UCSD-AML1 (cell line): Measurements from ENCODE around the gene AKAP1.
A peak's percentile ranks its signal among the peaks of the same experiment; 100 is the strongest.
"Not testable (repeated sequence)": the region's sequence is repeated elsewhere in the genome, so short reads cannot be mapped to it uniquely, and the experiment has no call there.

Experiments
- DNase-seq: peaks from one replicate; lab custom pipeline; 2025; ENCODE audit not compliant: unreplicated experiment; lab: John Stamatoyannopoulos, UW

The AKAP1 gene

DNA sequence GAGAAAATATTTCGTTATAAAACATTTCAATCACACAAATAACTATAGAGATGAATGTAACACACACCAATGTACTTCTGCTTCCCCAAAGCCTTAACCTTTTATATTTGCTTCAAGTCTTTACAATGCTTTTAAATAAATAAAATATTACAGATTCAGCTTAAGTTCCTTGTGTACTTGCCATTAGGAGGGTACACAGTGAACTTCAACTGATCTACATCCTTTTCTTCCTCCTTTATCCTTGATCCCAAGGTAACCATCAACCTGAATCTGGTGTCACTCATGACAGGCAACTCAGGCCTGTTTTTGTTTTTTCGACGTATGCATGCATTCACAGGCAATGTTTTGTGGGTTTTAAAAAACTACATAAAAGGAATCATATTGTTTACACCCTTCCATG lies 9.3 kb upstream of the AKAP1 start:
- DNase-seq: no peak

DNA sequence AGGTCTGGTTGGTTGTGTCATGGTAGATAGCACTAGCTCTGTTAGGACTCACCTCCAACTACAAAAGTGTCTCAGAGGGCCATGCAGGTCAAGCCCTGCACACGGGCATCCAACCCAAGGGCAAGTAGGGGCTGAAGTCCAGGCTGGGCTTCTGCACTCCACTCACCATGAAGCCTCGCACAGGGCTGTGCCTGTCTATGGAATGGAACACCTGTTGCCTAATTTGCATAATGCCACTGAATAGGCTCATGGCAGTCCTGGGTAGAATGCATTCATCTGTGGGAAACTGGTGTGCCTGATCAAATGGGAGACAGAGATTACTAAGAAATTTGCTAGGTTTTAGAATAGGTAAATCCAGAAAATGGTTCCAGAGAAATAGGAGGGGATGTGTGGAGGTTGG lies 8.0 kb upstream of the AKAP1 start:
- DNase-seq: no peak

GRCh38 chr17:57078274-57078673 lies 6.8 kb upstream of the AKAP1 start:
- DNase-seq: no peak

- no peak for DNase-seq
These were observed 4.3 kb upstream of the AKAP1 start for GRCh38 chr17:57080718-57081117.

DNA sequence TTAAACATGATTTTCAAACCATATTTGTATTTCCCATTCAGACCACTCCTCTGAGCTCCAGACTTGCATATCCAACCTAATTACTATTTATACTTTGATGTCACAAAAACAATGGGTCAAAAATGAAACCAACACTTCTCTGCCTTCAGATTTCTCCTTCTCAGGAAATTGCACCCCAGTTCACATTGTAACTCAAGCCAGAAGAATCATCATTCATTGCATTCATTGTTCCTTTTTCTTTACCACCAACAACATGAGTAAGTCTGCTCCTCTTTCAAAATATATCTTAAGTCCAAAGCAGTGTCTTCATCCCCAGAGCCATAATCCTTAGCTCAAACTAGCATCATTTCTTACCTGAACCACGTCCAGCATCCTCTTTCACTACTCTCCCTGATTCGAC lies 2.6 kb upstream of the AKAP1 start:
- no peak for DNase-seq

- no peak for DNase-seq
These were observed 665 bp upstream of the AKAP1 start for GRCh38 chr17:57084361-57084801.

DNA sequence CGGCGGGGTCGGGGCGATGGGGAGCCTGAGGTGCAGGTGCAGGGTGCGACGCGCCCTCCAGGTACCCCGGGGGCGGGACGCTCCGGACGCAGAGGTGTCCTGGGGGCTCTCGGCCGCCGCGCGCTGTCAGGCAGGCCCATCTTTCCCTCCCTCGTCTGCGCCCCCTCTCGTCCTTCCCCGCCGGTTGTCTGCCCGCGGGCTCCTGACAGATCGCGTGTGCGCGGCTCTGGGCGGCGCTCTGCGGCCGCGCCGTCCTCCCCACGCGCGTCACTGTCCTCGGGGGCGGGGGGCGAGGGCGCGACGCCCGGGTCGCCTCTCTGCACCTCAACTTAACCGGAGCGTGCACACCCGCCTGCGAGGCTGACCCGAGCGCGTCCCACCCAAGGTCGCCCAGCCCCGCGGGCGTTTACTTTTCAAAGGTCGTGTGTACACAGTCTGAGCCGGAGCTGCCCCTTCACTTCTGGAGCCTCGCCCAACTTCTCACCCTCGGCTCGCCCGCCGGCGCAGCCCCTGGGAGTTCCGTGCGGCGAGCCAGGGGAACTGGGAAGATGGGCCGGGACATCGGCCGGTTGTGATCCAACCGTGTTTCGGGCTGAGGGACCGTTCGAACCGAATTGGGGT lies 512 bp downstream of the AKAP1 start:
- DNase-seq: peak; percentile 72

DNA sequence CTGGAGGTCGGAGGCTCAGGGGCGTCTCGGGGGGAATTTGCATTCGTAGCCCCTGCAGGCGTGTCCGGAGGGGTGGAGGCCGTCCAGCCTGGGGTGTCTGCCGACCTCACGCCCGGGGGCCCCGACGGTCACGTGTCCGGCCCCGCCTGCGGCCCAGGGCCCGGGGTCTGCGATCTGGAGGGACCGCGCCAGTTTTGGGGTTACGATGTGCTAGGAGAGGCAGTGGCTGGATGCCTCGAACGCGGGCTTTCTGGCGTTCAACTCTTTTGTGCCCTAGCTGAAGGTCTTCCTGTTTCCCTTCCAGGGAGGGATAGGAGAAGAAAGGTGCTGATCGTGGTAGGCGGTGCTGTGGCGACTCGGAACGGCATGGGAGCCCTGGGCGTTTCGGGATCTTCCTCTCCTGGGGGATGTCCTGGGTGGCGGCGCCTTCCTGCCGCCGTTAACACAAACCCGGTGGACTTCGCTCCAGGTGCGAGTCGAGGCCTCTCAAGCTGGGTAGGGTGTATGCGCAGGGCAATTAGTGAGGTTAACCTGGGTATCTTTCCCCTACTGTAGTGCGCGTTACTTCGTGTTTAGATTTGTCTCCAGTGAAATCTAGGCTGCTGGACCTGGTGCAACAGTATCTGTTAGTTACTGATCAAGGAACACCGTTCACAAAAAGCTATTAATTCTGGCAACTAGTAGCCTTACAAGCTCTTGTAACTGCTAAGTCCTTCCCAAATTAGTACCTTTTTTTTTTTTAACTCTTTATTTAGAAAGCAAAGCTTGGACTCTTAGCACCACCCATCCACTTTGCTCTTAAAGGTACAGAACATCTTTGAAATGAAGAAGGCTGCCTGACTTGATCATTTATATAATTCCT lies 1.3 kb downstream of the AKAP1 start:
- DNase-seq: peak; percentile 39

GRCh38 chr17:57088298-57088697 lies 3.3 kb downstream of the AKAP1 start:
- no peak for DNase-seq

DNA sequence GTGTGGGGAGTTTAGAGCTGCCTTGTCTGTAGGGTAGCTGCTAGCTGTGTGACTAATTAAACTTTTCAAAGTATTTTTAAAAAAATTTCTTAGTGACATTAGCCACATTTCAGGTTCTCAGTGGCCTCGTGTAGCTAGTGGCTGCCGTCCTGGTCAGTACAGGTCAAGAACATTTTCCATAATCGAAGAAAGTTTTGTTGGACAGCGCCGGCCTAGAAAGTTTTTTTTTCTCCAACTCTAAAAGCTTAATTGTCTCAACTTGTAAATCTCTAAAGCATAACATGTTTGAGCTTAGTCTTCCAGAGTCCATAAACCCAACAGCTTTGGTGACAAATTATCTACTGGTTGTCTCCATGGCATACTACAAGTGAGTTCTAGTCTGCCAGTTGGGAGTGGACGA lies 4.3 kb downstream of the AKAP1 start:
- DNase-seq: no peak

DNA sequence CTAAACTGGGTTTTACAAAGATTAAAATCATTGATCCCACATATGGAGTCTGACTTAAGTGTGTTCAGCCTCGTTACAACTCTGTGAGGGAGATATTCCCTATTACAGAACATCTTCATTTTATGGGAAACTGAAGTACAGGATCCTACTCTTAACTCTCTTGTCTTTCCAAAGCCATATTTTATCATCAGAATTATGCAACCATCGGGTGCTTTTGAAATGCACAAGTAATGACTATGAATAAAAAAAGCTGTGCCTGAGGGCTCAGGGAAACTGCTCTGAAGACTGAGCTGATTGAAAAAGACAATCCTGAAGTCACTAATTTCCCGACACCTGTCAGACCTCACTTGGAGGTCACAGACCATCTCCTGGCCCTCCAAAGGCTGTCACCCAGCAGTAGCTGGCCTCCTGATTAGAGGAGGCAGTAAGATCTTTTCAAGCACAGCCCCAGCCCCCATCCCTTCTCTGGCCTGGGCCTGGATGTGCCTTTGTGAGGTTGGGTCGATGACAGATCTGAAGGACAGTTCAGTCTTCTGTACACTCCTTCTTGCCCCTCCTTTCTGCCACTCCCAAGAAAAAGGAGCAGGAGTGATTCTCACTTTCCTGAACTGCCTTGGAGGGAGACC lies 5.6 kb downstream of the AKAP1 start:
- DNase-seq: no peak

DNA sequence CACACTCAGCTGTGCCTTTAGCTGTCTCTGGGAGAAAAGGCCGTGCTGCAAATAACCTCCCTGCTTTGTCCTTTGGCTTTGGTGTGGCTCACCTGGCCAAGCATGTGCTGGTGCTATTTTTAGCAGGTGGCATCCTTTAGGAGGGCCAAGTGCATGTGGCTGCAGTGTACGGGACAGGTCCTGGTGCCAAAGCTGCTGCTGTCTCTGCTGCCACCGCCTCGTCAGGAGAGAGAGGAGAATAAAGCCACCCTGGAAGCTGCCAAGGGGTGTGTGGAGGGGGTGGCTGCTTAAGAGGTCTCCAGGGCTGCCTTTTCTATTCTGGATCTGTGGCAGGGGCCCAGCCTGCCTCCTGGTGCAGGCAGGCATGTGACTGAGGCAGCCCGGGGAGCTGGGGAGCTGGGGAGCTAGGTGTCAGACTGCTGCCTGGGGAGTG lies 6.2 kb downstream of the AKAP1 start:
- no peak for DNase-seq

- DNase-seq: no peak
These were observed 7.1 kb downstream of the AKAP1 start for GRCh38 chr17:57092171-57092570.

- no peak for DNase-seq
These were observed 7.7 kb downstream of the AKAP1 start for GRCh38 chr17:57092779-57093178.

- DNase-seq: no peak
These were observed 11.6 kb downstream of the AKAP1 start for GRCh38 chr17:57096472-57097202.

GRCh38 chr17:57097832-57098421 lies 12.9 kb downstream of the AKAP1 start:
- no peak for DNase-seq

DNA sequence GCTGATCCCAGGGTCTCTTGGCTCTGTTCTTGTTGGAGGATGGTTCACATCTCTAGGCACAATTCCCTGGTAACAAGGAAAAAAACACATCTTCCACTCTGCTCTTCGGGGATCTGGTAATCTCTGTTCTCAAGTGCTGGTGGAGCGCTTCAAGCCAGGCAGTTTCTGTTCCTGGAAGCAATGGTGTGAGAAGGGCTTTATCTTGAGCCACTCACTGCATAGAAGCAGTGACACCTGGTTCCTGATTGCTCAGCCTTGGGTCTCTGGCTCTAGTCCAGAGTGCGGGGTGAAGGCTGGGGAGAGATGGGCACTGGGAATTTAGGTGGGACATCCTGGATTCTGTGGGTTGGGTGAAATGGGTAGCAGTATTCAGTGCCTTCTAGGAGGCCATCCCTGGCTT lies 14.1 kb downstream of the AKAP1 start:
- no peak for DNase-seq

GRCh38 chr17:57102122-57102521 lies 17.1 kb downstream of the AKAP1 start:
- DNase-seq: no peak

DNA sequence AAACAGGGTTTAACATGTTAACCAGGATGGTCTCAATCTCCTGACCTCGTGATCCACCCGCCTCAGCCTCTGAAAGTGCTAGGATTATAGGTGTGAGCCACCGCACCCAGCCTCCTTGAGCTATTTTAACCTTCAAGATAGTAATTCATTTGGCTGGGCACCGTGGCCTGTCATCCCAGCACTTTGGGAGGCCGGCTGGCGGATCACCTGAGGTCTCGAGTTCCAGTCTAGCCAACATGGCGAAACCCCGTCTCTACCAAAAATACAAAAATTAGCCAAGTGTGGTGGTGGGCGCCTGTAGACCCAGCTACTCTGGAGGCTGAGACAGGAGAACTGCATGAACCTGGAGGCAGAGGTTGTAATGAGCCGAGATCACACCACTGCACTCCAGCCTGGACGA lies 17.6 kb downstream of the AKAP1 start:
- not testable (repeated sequence) for DNase-seq

DNA sequence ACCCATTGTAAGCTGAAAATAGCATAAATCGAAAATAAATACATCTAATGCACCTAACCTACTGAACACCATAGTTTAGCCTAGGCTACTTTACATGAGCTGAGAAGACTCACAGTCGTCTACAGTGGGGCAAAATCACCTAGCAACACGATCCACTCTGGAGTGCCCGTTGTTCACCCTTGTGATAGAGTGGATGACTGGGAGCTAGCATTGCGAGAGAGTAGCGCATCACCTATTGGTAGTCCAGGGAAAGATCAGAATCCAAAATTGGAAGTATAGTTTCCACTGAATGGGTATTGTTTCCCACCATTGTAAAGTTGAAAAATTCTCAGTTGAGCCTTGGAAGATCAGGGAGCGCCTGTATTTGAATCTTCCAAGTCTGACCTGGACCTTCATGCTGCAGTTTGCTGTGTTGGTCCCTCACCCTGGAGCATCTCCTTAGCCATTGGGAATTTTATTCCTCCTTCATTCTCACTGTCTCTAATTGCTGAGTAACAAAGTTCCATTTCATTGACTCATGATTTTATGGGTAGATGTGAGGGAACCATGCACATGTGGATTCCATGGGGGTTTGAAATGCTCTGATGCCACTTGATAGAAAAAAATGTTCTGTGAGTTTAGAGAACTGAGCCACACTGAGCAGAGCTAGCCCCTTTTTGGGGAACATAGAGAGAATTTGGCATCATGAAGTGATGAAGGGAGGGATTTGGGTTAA lies 19.6 kb downstream of the AKAP1 start:
- no peak for DNase-seq
